Neutrophil (primary cell): ENCODE results near the gene PCDHGA1.

Source experiments
- H3K27ac ChIP-seq: fragments of 200-600 bp; sonication (generic); 2 replicates; pipeline ENCODE4 v1.5.1; 2016; ENCODE audit warnings: mild to moderate bottlenecking, moderate library complexity
- H3K27me3 ChIP-seq: fragments of 200-600 bp; sonication (generic); 2 replicates; pipeline ENCODE4 v1.6.0; 2016; ENCODE audit warnings: mild to moderate bottlenecking
- H3K36me3 ChIP-seq: fragments of 200-600 bp; sonication (generic); 2 replicates; pipeline ENCODE4 v1.5.1; 2017
- H3K4me1 ChIP-seq, 2 experiments: fragments of 200-600 bp in 1 of 2; sonication (generic) in 1 of 2; 1 replicate in 1 of 2; 2 replicates in 1 of 2; pipeline versions ENCODE4 v1.5.1 to v1.6.1; 2013 to 2016; ENCODE audit warnings: low read depth in 1 of 2, low read length in 1 of 2, mild to moderate bottlenecking in 1 of 2, moderate library complexity in 1 of 2; ENCODE audit not compliant: control insufficient read depth in 1 of 2, insufficient read depth in 1 of 2
- H3K4me3 ChIP-seq, 2 experiments: fragments of 200-600 bp in 1 of 2; sonication (generic) in 1 of 2; 1 replicate in 1 of 2; 2 replicates in 1 of 2; pipeline ENCODE4 v1.5.1; 2013 to 2016; ENCODE audit warnings: low read depth in 1 of 2, low read length in 1 of 2, mild to moderate bottlenecking in 1 of 2, moderate library complexity in 1 of 2
- H3K9me3 ChIP-seq: fragments of 200-600 bp; sonication (generic); 2 replicates; pipeline ENCODE4 v1.5.1; 2016
- CTCF ChIP-seq: fragments of 200-600 bp; sonication (generic); IDR thresholded peaks from 2 replicates; pipeline ENCODE4 v1.5.1; 2016; ENCODE audit warnings: antibody characterized with exemption

The PCDHGA1 gene

GRCh38 chr5:141519605-141520565 is 189.6 kb downstream of the PCDHGA1 start:
- Histone ChIP-seq H3K27me3 (no peaks in the 10 kb centered on the region), H3K4me3 (peak overlapping the region in 1 of 2 experiments; percentile 16), H3K4me1 (peaks cover 74% of the 10 kb centered on the region in 2 experiments), H3K36me3 (peaks cover 90% of the 10 kb centered on the region), H3K9me3 (no peaks in the 10 kb centered on the region), H3K27ac (peak overlapping the region; percentile 70)
- TF ChIP-seq CTCF = no peak

- Histone ChIP-seq H3K4me1 (peaks cover 60 to 61% of the 10 kb centered on the region in 2 experiments), H3K27ac (peak overlapping the region; percentile 70), H3K36me3 (peaks cover 91% of the 10 kb centered on the region), H3K9me3 (no peaks in the 10 kb centered on the region), H3K4me3 (no peak overlapping the region), H3K27me3 (no peaks in the 10 kb centered on the region)
- no peak for TF ChIP-seq CTCF
These were observed 191.0 kb downstream of the PCDHGA1 start for GRCh38 chr5:141521244-141521781.

- no peak for TF ChIP-seq CTCF
- Histone ChIP-seq H3K27ac (peak overlapping the region; percentile 70), H3K4me1 (peaks cover 50 to 51% of the 10 kb centered on the region in 2 experiments), H3K9me3 (no peaks in the 10 kb centered on the region), H3K36me3 (peaks cover 91% of the 10 kb centered on the region), H3K27me3 (no peaks in the 10 kb centered on the region), H3K4me3 (no peak overlapping the region)
These were observed 192.0 kb downstream of the PCDHGA1 start for GRCh38 chr5:141522301-141522700.

- Histone ChIP-seq H3K9me3 (no peaks in the 10 kb centered on the region), H3K36me3 (peaks cover 95% of the 10 kb centered on the region), H3K4me3 (no peak overlapping the region), H3K27me3 (no peaks in the 10 kb centered on the region), H3K4me1 (peaks cover 33 to 38% of the 10 kb centered on the region in 2 experiments), H3K27ac (no peak overlapping the region)
- TF ChIP-seq CTCF = no peak
These were observed 193.7 kb downstream of the PCDHGA1 start for GRCh38 chr5:141523991-141524390.

- Histone ChIP-seq H3K9me3 (no peaks in the 10 kb centered on the region), H3K4me1 (peaks cover 24 to 29% of the 10 kb centered on the region in 2 experiments), H3K27me3 (no peaks in the 10 kb centered on the region), H3K36me3 (peaks cover 96% of the 10 kb centered on the region), H3K27ac (peak overlapping the region; percentile 35), H3K4me3 (no peak overlapping the region)
- TF ChIP-seq CTCF = peak; percentile 96
These were observed 194.6 kb downstream of the PCDHGA1 start for GRCh38 chr5:141524604-141525597.
